DOHH2 (cell line): ENCODE results near the gene INTS15.
"Not testable (repeated sequence)": the region's sequence is repeated elsewhere in the genome, so short reads cannot be mapped to it uniquely, and the experiment has no call there.

Experiments used
- H3F3A ChIP-seq: fragments of 200-600 bp; sonication (generic), shearing (Covaris generic); 2 replicates; pipeline ENCODE4 v1.6.0; 2016; ENCODE audit warnings: antibody characterized with exemption, mild to moderate bottlenecking; ENCODE audit not compliant: control insufficient read depth, insufficient read depth
- H3K27ac ChIP-seq: fragments of 200-600 bp; sonication (generic); 2 replicates; pipeline ENCODE4 v1.5.1; 2014; ENCODE audit warnings: low read depth, mild to moderate bottlenecking, low read length, moderate library complexity
- H3K27me3 ChIP-seq: fragments of 200-600 bp; sonication (generic); 2 replicates; pipeline ENCODE4 v1.6.1; 2014; ENCODE audit warnings: mild to moderate bottlenecking, low read length, mixed read lengths; ENCODE audit not compliant: control insufficient read depth
- H3K36me3 ChIP-seq: fragments of 200-600 bp; sonication (generic); 2 replicates; pipeline ENCODE4 v1.6.1; 2014; ENCODE audit warnings: mild to moderate bottlenecking, low read length, moderate library complexity, mixed read lengths; ENCODE audit not compliant: control insufficient read depth
- H3K4me1 ChIP-seq: fragments of 200-600 bp; sonication (generic); 2 replicates; pipeline ENCODE4 v1.6.1; 2014; ENCODE audit warnings: mild to moderate bottlenecking, low read length, mixed read lengths; ENCODE audit not compliant: control insufficient read depth
- H3K4me2 ChIP-seq: fragments of 200-600 bp; sonication (generic); 2 replicates; pipeline ENCODE4 v1.6.0; 2014; ENCODE audit warnings: mild to moderate bottlenecking, low read length, moderate library complexity
- H3K4me3 ChIP-seq: fragments of 200-600 bp; sonication (generic); 2 replicates; pipeline ENCODE4 v1.5.1; 2014; ENCODE audit warnings: mild to moderate bottlenecking, low read length, mixed read lengths
- H3K79me2 ChIP-seq: fragments of 200-600 bp; sonication (generic); 2 replicates; pipeline ENCODE4 v1.6.1; 2014; ENCODE audit warnings: mild to moderate bottlenecking, low read length, mixed read lengths; ENCODE audit not compliant: control insufficient read depth
- H3K9me2 ChIP-seq: fragments of 200-600 bp; sonication (generic); replicated peaks from 2 replicates; pipeline ENCODE4 v1.6.1; 2014; ENCODE audit warnings: mild to moderate bottlenecking, low read length, mixed read lengths; ENCODE audit not compliant: control insufficient read depth
- H3K9me3 ChIP-seq: fragments of 200-600 bp; sonication (generic); 2 replicates; pipeline ENCODE4 v1.6.1; 2014; ENCODE audit warnings: antibody characterized with exemption, low read length, mixed read lengths; ENCODE audit not compliant: control insufficient read depth, insufficient read depth
- H4K20me1 ChIP-seq: fragments of 200-600 bp; sonication (generic); 2 replicates; pipeline ENCODE4 v1.6.0; 2014; ENCODE audit warnings: low read depth, mild to moderate bottlenecking, antibody characterized with exemption, low read length, moderate library complexity; ENCODE audit not compliant: control insufficient read depth, insufficient read depth
- EZH2phosphoT487 ChIP-seq: fragments of 200-600 bp; sonication (generic); IDR thresholded peaks from 2 replicates; pipeline ENCODE4 v1.6.1; 2017; ENCODE audit warnings: borderline replicate concordance, mild to moderate bottlenecking, antibody characterized with exemption, low read length, moderate library complexity, mixed read lengths
- TF ChIP-seq, protein P1 (sequence below): fragments of 200-600 bp; sonication (generic); IDR thresholded peaks from one replicate; pipeline ENCODE4 v1.5.1; 2014; ENCODE audit warnings: antibody characterized with exemption, mild to moderate bottlenecking, low read depth, low read length; ENCODE audit not compliant: poor library complexity, severe bottlenecking

INTS15 gene

GRCh38 chr7:6571160-6571779 is 18.6 kb upstream of the INTS15 start:
- H3K4me2 ChIP-seq, result no peak overlapping the region
- H3K27me3 ChIP-seq, result no peaks in the 10 kb centered on the region; the same call in 1 of the 2 replicates
- no peak overlapping the region for H3K4me3 ChIP-seq
- peaks cover 18% of the 10 kb centered on the region for H3K4me1 ChIP-seq
- no peaks in the 10 kb centered on the region for H3K9me2 ChIP-seq
- peaks cover 10% of the 10 kb centered on the region for H3F3A ChIP-seq
- peaks cover under 1% of the 10 kb centered on the region; the same call in 1 of the 2 replicates for H3K79me2 ChIP-seq
- H3K9me3 ChIP-seq, result no peaks in the 10 kb centered on the region
- H3K27ac ChIP-seq, result no peak overlapping the region
- no peaks in the 10 kb centered on the region for H4K20me1 ChIP-seq
- TF ChIP-seq, protein P1, sequence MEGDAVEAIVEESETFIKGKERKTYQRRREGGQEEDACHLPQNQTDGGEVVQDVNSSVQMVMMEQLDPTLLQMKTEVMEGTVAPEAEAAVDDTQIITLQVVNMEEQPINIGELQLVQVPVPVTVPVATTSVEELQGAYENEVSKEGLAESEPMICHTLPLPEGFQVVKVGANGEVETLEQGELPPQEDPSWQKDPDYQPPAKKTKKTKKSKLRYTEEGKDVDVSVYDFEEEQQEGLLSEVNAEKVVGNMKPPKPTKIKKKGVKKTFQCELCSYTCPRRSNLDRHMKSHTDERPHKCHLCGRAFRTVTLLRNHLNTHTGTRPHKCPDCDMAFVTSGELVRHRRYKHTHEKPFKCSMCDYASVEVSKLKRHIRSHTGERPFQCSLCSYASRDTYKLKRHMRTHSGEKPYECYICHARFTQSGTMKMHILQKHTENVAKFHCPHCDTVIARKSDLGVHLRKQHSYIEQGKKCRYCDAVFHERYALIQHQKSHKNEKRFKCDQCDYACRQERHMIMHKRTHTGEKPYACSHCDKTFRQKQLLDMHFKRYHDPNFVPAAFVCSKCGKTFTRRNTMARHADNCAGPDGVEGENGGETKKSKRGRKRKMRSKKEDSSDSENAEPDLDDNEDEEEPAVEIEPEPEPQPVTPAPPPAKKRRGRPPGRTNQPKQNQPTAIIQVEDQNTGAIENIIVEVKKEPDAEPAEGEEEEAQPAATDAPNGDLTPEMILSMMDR, result no peak
- TF ChIP-seq EZH2phosphoT487, result no peak
- no peaks in the 10 kb centered on the region for H3K36me3 ChIP-seq

- Histone ChIP-seq H3K27me3 (no peaks in the 10 kb centered on the region), H3K4me2 (no peak overlapping the region; the same call in 1 of the 2 replicates), H3K36me3 (peaks cover 15% of the 10 kb centered on the region), H3K27ac (no peak overlapping the region), H3F3A (peaks cover 13% of the 10 kb centered on the region), H3K9me3 (no peaks in the 10 kb centered on the region), H4K20me1 (no peaks in the 10 kb centered on the region), H3K4me1 (peaks cover 44% of the 10 kb centered on the region), H3K9me2 (no peaks in the 10 kb centered on the region), H3K79me2 (peaks cover 29% of the 10 kb centered on the region), H3K4me3 (no peak overlapping the region)
- no peak for TF ChIP-seq EZH2phosphoT487
- TF ChIP-seq, protein P1, result no peak
Measured at GRCh38 chr7:6575281-6576023, 14.4 kb upstream of the INTS15 start.

DNA sequence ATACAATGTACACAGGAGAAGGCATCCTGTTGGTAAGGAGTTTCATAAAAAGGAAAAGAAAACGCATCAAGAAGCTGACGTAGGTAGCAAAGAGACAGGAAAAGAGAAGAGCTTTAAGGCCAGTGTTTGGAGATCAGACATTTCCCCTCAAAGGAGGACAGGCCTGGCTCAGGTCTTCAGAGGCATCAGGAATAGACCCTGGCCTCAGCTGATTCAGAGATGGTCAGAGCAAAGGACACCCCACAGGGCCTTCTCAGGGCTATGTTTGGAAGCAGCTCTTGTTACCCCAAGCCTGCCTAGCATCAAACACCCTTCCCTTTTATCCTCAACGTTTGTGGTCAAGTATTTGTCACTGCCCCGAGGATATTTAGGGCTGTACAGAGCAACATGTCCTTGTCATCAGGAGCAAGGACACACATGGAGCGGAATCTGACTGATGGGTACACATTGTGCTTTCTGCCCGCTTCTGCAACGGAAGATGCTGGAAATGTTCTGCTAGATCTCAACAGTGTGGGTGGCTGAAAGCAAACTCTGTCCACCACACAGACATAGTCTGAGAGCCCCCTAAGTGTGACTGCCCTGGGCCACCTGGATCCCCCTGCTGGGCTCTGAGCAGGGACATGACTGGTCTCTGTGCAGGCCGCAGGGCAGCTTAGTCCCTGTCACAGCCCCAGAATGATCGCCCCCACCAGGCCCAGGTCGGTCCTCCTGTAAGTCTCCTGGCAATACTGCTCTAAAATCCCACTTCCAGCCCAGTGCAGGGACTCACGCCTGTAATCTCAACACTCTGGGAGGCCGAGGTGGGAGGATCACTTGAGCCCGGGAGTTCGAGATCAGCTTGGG is 13.6 kb upstream of the INTS15 start:
- H4K20me1 ChIP-seq, result no peaks in the 10 kb centered on the region
- no peaks in the 10 kb centered on the region for H3K9me2 ChIP-seq
- H3F3A ChIP-seq, result peaks cover 15% of the 10 kb centered on the region
- peaks cover 23% of the 10 kb centered on the region for H3K36me3 ChIP-seq
- H3K79me2 ChIP-seq, result peaks cover 37% of the 10 kb centered on the region
- H3K4me1 ChIP-seq, result peaks cover 52% of the 10 kb centered on the region
- no peaks in the 10 kb centered on the region for H3K9me3 ChIP-seq
- H3K27ac ChIP-seq, result no peak overlapping the region
- no peaks in the 10 kb centered on the region for H3K27me3 ChIP-seq
- H3K4me3 ChIP-seq, result peak overlapping the region; percentile 73
- peak overlapping the region; percentile 79 for H3K4me2 ChIP-seq
- TF ChIP-seq, protein P1, result peak; percentile 46
- no peak for TF ChIP-seq EZH2phosphoT487

DNA sequence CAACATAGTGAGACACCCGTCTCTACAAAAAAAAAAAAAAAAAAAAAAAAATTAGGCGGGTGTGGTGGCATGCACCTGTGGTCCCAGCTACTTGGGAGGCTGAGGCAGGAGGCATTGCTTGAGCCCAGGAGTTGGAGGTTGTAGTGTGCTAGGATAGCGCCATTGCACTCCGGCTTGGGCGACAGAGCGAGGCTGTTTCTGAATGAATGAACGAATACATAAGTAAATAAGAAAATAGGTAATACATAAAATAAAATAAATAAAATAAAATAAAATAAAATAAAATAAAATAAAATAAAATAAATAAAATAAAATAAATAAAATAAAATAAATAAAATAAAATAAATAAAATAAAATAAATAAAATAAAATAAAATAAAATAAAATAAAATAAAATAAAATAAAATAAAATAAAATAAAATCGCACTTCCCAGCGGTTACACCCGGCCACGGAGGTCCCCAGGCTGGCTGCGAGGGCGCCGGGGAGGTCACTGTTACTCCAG is 12.9 kb upstream of the INTS15 start:
- Histone ChIP-seq H3K4me2 (peak overlapping the region; percentile 79), H3K36me3 (peaks cover 30% of the 10 kb centered on the region), H3F3A (peaks cover 22% of the 10 kb centered on the region), H3K4me1 (peaks cover 59% of the 10 kb centered on the region), H3K4me3 (peak overlapping the region; percentile 82), H3K79me2 (peaks cover 38% of the 10 kb centered on the region)
- not testable (repeated sequence) for H3K27ac ChIP-seq, H3K9me2 ChIP-seq, H3K27me3 ChIP-seq, H3K9me3 ChIP-seq, H4K20me1 ChIP-seq
